HG02678 (cell line): ENCODE measurements around the gene RNF146.
"Not testable (repeated sequence)": the region's sequence is repeated elsewhere in the genome, so short reads cannot be mapped to it uniquely, and the experiment has no call there.

Experiments
- ATAC-seq: cut with Tn5 transposase; IDR thresholded peaks from one replicate; pipeline ENCODE4 v1.9.1; 2021; ENCODE audit warnings: mild to moderate bottlenecking, moderate library complexity; ENCODE audit not compliant: unreplicated experiment

Gene RNF146, protein sequence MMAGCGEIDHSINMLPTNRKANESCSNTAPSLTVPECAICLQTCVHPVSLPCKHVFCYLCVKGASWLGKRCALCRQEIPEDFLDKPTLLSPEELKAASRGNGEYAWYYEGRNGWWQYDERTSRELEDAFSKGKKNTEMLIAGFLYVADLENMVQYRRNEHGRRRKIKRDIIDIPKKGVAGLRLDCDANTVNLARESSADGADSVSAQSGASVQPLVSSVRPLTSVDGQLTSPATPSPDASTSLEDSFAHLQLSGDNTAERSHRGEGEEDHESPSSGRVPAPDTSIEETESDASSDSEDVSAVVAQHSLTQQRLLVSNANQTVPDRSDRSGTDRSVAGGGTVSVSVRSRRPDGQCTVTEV

DNA sequence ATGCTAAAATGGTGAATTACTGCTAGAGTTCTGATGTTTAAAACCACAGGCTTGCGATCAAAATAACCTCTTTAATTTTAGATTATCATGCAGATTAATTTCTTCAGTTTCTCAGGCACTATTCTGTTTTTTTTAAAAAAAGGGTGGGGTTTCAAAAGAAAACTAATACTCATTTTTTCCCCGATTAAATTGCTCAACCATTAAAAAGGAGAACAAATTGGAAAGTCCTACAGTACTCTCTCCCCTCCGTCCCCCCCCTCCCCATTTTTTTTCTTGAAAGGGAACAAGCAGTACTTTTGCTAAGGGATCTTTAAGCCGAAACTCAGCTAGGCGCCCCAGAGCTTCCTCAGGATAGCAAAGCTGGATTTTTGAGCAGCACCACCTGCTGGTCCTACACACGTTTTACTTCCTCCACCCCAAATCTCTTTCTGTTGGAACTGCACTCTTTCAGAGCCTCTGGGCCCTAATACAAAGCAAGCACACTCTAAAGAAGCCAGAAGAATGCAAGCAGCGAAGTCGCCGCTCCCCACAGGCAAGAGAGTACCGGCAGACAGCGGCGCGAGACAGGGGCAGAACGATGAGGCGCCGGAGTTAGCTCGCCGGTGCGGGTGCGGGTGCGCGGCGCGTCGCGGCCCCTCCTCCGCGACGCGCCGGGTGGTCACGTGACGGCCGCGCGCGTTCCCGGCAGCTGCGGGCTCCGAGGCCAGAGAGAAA is at the start of gene RNF146:
TSS of gene RNF146 (plus strand) at position 687 of the 714 bp plus-strand sequence. CDS start 13,475 bp downstream, outside the sequence.
- peak; percentile 82 for ATAC-seq

DNA sequence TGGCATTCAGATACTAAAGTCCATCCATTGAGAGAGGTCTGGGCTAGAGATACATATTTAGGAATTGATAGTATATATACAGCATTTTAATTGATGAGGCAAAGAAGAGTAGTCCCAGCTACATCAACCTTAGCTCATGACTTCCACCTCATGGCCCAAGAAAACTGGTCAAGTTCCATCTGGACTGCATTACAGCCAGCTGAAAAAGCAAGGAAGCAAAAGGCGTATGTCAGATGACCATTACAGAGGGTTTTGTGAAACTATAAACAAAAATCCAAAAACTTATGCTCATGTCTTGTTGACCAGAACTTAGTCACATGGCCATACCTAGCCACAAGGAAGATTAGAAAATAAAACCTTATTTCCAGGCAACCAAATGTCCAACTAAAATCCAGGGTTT is 46.8 kb upstream of the RNF146 start:
- no peak for ATAC-seq

DNA sequence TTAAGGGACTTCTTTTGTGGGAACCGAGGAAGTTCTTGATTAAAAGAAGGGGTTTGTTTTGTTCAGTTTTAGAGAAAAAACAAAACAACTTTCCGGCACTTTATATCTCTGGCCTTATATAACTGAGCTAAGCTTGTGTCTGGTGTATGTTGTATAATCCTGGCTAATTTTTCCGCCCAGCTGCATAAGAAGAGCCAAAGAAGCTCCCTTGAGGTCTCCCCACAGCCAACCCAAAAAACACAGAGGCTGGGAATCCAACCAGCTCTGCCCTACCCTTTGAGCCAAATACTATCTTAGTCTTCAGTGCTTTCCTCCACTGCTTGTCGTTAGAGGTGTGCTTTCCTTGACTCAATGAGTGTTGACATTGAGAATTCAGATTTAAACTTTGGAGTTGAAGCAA is 45.5 kb upstream of the RNF146 start:
- ATAC-seq: no peak

DNA sequence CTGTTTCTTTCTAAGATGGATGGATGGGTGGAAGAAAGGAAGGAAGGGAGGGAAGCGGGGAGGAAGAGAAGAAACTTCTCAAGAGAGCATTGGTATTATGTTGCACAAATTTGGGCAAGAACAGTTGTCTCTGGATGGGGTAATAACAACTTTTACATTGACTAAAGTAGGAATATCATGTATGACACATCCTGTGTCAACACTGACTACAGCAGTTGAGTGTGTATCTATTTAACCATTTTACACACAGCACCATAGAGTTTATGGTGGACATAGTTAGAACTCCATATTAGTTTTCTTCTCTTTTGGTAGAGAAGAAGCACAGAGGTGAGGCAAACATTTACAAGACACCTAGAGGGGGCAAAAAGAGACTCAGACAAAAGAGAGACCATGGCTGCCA is 44.2 kb upstream of the RNF146 start:
- no peak for ATAC-seq

DNA sequence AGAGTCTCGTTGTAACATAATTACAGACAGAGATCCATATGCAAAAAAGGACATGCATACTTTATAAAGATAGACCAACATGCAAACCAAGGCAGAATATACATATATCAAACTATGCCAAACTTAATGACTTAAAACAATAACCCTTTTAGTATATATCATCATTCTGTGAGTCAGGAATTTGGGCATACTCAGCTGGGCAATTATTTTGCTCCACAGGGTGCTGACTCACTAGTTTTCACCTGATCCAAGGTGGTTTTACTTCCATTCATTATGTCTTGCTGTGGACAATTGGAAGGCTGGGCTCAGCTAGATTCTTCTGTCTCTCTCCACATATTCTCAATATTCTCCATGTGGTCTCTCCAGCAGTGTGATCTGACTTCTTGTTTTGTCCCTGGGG is 41.2 kb upstream of the RNF146 start:
- ATAC-seq: no peak

DNA sequence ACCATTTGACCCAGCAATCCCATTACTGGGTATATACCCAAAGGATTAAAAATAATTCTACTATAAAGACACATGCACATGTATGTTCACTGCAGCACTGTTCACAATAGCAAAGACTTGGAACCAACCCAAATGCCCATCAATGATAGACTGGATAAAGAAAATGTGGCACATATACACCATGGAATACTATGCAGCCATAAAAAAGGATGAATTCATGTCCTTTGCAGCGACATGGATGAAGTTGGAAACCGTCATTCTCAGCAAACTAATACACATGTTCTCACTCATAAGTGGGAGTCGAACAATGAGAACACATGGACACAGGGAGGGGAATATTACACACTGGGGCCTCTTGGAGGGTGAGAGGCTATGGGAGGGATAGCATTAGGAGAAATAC is 32.8 kb upstream of the RNF146 start:
- not testable (repeated sequence) for ATAC-seq

DNA sequence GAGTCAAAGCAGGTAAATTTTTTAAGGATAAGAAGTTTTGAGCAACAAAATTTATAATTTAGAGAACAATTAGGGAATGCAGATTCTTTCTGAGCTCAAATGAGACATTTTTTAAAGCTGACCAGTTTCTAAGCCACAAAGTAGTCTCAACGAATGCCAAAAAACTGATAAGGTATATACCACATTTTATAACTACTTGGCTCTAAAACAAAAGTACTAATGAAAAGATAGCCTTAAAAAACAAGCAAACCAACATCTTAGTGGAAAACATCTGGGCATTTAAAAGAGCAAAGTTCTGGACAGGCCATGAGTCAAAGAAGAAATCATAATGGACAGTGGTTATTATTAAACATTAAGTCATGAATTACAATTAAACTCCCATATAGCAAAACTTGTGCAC is 23.2 kb upstream of the RNF146 start:
- ATAC-seq: no peak

DNA sequence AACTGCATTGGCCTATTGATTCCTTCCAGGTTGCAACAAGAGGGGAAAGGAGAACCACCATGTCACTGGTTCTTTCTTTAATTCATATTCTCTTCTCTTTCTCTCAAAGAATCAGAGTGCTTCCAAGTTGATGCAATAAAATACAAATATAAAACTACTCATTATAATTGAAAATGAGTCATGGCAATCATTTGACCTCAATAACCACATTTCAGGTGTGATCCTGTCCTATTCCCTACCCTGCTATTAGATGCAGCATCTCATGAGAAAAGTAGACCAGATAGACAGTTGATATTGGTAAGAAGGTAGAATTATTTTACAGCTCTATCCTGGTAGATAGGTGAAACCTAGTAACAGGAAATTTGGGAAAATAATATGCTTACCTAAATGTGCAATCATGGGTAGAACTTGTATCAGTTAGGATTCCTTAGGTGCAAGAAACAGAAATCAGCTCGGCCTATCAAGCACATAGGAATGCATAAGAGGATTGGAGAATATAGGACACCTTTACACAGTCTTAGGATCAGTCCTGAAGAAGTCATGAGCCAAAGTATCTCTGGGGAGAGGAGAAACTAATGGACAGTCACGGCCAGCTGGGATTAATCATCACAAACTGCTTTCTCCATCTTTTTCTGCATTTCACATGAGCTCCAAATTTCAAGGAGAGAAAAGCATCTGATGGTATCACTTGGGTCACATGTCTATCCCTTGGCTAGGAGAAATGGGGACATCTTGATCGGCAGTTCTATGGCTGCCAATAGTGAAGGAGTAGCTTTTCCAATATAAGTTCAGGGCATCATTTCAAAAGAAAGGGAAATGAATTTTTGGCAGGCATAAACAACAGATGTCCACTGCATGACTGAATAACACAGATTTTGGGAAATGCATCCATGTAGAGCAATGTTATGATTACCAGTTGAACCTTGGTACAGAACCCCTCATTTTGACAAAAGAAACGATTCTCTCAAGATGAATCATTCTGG is 19.3 kb upstream of the RNF146 start:
- no peak for ATAC-seq

DNA sequence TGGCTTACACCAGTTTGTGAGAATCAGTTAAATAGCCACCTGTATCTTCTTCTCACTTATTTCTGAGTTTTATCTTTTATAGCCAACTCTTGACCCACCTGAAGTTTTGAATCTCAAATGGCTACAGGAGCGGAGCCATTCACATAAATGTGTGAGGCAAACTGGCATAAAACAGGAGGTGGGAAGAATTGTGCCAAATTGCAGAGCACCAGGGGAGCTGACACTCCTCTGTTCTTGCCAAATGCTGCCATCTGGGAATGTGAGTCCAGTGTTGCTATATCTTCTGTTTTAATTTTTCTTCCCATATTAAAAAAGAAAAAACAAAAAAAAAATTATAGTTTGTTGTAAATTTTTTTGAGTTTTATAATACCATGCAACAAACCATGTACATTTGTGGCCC is 17.0 kb upstream of the RNF146 start:
- no peak for ATAC-seq

DNA sequence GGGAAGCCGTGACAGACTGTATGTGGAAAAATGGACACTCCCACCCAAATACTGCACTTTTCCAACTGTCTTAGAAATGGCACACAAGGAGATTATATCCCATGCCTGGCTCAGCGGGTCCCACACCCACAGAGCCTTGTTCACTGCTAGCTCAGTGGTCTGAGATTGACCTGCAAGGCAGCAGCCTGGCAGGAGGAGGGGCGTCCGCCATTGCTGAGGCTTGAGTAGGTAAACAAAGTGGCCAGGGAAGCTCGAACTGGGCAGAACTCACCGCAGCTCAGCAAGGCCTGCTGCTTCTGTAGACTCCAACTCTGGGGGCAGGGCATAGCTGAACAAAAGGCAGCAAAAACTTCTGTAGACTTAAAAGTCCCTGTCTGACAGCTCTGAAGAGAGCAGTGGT is 11.4 kb upstream of the RNF146 start:
- ATAC-seq: no peak

DNA sequence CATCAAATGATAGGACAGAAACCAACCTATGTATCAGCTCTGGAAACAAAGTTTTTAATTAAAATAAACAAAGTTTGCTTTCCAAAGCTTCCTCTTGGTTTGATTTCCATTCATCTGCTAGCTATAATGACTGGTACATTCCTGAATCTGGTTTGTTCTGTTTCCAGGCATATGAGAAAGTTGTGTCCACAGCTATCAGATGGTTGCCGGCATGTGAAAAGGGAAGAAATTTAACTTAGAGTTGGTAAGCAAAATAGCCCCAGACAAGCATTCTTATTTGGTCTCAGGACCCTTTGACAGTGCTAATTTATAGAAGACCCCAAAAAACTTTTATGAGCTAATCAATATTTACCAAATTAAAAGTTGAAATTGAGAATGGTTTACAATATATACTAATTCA is 3.8 kb upstream of the RNF146 start:
- ATAC-seq: no peak

DNA sequence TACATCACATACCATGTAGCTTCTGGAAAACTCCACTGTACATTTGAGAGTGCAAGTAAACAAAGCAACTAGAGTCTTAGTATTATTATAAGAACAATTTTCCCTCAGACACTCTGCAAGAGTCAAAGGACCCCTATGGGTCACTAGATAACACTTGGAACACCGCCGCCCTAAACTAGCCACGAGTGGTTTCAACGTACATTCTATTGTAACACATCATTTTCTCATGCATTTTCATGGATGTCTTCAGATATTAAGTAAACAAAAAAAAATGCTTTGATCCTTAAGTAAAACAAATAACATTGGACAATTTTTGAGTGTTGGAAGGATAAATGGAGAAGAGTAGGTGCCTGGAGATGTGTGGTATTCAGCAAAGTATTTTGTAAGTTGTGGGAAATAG is 3.2 kb upstream of the RNF146 start:
- no peak for ATAC-seq

DNA sequence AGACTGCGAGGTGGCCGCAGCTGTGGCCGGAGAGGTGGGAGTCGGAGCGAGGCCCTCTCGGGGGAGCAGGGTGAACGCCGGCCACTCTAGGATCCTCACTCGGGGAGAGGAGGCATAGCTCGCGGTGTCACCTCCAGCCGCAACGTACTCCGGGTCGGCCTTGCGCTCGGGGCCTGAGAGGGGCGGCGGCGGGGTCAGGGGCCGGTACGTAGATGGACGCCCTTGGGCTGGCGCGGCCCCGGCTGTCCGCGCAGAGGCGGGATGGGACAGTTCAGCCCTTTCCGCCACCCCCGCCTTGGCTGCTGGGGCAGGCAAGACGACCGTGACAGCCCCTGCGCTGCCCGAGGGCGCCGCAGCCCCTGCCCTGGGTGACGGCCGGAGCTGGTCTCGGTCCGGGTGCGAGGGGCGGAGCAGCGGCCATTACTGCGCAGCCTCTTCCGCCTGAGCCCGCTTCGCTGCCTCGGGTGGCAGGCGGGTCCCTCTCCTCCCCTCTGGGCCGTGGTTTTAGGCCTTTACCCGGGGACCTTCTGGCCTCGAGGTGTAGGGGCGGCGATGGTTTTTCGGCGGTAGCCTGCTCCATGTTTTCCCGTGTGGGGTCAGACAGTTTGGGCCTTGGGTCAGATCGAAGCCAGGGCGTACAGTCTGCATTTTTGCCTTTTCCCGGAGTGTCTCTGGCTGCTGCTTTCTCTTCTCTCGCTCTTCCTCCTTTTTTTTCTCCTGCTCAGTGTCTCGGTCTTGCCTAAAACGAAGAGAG is 405 bp downstream of the RNF146 start:
- peak; percentile 75 for ATAC-seq

DNA sequence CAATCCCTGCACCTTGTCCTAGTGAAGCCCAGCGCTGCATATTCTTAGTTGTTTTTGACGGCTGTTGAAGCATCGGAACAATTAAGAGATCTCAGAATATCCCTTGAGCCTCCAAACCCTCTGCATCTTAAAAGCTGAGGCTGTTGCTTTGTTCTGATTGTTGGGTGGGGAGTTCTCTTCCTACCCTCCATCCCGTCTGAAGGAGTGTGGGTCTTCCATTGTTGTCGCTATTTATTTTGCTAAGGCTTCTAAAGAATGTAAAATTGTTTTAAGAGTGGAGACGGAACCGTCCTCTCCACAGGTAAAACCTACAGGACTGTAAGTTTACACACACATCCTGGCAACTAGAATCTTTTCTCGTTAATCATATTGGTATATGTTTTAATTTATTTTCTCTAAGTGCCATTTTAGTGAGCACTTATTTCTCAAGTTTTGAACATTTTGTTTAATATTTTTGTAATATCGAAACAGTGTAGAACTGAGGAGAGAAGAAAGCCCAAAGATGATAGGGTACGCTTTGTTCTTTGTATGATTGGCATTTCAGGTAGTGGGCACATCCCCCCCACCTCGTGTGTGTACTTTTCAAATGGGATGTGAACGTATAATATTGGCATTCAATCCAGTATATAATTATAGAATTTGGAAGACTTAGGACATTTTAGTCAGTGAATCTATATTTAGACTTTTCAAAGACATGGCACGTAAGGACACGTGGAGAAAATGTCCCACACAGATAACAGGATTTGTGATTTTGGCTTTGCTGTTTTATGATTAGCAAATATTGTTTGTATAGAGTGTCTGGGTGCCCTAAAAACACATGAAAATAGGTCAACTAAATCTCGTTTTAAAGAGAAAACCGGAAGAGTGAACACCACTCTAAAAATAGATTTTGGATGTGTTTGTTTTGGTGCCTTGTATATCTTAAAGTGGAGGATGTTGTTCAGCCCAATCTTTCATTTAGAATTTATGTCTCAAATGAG is 1.3 kb downstream of the RNF146 start:
- peak; percentile 2 for ATAC-seq

DNA sequence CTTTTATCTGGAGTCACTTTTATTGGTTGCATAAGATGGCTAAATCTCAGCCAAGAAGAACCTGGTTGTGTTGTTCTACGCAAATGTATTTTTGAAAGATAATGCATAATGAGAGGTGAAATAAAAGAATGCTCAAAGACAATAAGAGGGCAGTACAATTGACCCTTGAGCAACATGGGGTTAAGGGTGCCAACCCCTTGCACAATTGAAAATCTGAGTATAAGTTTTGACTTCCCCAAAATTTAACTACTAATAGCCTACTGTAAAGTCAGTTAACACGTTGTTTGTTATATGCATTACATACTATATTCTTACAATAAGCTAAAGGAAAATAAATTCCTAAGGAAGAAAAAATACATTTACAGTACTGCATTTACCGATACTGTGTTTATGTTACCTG is 5.9 kb downstream of the RNF146 start:
- no peak for ATAC-seq

DNA sequence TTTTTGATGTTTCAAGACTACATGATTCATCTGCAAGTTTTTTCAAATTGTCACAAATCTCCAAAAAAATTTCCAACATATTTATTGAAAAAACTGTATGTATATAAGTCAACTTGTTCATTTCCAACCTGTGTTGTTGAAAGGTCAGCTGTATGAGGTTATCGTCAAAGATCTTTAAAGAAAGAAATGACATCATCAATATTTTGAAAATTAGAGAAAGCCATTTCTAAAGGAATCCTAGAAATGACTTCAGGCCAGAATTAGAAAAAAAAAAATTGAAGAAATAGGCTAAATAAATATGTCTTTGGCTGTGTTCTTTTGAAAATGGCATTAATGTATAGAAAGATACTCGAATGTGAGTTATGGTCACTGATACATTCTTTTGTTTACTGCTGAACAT is 6.8 kb downstream of the RNF146 start:
- no peak for ATAC-seq

DNA sequence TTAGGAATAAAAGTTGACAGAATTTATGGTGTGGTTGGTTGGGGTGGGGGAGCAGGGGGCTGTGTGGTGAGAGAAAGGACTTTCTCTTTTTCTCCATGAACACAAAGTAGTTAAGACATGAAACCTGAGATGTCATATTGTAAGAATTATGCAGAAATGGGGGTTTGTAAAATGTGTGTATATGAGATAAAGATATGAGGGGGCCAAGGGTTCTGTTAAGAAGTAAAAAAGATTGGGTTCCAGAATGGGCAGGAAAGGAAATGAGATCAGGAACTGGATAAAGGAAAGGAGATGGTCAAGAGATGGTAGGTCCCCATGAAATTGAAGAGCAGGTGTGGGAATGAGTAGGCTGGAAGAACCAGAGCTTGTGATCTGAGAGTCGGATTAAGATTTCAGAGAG is 9.7 kb downstream of the RNF146 start:
- no peak for ATAC-seq

DNA sequence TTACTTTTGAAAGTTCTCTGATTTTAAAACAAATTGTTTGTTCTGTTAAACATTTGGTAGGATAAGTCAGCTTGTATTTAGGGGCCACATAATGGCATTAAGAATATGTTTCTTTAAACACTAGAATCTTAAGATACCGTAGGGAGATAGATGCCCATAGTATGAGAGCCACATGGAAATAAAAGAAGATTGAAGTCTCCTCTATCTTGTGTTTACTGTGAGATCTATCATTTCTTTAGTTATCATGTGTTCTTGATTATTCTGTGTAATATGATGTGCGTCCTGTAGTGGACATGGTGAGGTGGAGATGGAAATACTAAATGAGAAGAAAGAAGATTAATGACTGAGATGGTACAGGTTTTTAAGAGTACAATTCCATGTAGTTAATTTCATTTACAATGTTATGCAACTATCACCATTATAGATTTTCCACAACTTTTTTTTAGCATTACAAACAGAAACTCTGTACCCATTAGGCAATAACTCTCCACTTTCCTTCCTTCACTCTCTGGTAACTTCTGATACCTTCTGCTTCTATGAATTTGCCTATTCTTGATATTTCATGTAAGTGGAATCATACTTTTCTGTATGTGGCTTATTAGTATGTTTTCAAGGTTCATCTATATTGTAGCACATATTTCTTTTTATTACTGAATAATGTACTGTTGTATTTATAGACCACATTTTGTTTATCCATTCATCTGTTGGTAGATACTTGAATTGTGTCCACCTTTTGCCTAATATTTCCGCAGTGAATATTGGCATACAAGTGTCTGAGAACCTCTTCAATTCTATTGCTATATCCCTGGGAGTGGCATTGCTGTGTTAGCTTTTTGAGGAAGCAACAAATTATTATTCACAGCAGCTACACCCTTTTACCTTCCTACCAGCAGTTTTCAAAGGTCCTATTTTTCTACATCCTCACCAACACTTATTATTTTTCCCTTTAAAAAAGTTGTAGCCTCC is 11.5 kb downstream of the RNF146 start:
- no peak for ATAC-seq
